Activated CD4-positive, alpha-beta T cell treated with anti-CD3 and anti-CD28 coated beads, Interleukin-2, amount 10 ng/mL, durations not matched to agents 24 days and 14 days (primary cell): ENCODE measurements around the gene ARMC9. TPM values are rescaled to one million over a fixed set of nuclear protein-coding genes. Genes with fewer than 3 reads are reported as not detected.
"Not testable (repeated sequence)": the region's sequence is repeated elsewhere in the genome, so short reads cannot be mapped to it uniquely, and the experiment has no call there.

Experiments used
- DNase-seq: peaks from one replicate; pipeline ENCODE4 v3.0.0; 2022
- H3K27ac Mint-ChIP-seq: one replicate; pipeline ENCODE4 v1.8.0; 2022; ENCODE audit warnings: mild to moderate bottlenecking, mixed read lengths
- H3K27me3 Mint-ChIP-seq: one replicate; pipeline ENCODE4 v1.8.0; 2022; ENCODE audit warnings: mixed read lengths
- H3K36me3 Mint-ChIP-seq: one replicate; pipeline ENCODE4 v1.8.0; 2022; ENCODE audit warnings: low read depth, mild to moderate bottlenecking, mixed read lengths
- H3K4me1 Mint-ChIP-seq: one replicate; pipeline ENCODE4 v1.8.0; 2021; ENCODE audit warnings: mixed read lengths
- H3K4me3 Mint-ChIP-seq: one replicate; pipeline ENCODE4 v1.8.0; 2022; ENCODE audit warnings: mild to moderate bottlenecking, moderate library complexity, mixed read lengths
- H3K9me3 Mint-ChIP-seq: one replicate; pipeline ENCODE4 v1.8.0; 2021; ENCODE audit warnings: mixed read lengths
- intact Hi-C: fragments of 100-400 bp; cut with micrococcal nuclease; formaldehyde crosslinking; loops from one replicate; pipeline ENCODE4 v1.15.1; 2023
- total RNA-seq: library from RNA; stranded (reverse); gene quantifications from 2 replicates; pipeline ENCODE4 v1.2.3, GENCODE V29; 2022

Gene ARMC9
- total RNA-seq, 1 donor from 2014 or later, result 5.9 TPM

DNA sequence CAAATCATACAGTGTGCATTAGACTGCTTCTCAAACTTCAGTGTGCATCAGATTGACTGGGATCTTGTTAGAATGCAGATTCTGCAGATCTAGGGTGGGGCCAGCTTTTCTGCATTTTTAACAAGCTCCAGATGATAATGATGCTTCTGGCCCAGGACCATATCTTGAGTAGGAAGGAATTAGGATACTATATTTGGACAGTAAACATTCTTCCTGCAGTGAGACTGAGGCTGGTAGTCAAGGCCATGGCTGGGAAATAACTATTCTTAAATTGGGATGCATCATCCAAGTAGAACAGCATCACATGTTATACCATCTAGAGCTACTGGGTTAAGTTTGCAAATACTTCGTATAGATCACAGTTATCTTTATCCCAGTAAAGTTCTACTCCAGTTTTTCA is 28.4 kb upstream of the ARMC9 start:
- no peak for DNase-seq
- Mint-ChIP-seq H3K27me3 (no peaks in the 10 kb centered on the region), H3K4me3 (no peak overlapping the region), H3K4me1 (peaks cover 22% of the 10 kb centered on the region), H3K36me3 (peaks cover 71% of the 10 kb centered on the region), H3K9me3 (no peaks in the 10 kb centered on the region), H3K27ac (no peak overlapping the region)
- intact Hi-C loops, result no loop called here

DNA sequence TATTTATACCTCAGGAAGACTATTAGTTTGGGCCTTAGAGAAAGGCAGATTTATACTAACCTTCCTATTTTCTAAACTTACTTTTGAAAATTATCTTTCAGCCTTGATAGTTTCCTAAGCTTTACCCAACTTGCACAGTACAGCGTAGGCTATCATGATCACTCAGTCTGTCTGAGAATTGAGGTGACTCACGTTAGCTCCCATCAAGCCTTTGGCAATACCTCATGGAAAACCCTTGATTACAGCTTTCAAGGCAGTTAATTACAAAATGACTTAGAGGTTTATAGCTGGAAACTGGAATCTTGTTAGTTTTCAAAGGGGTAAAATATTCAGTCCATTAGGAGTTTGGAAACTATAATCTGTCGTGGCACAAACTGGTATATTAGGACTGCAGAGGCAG is 26.4 kb upstream of the ARMC9 start:
- Mint-ChIP-seq H3K4me1 (peaks cover 23% of the 10 kb centered on the region), H3K9me3 (no peaks in the 10 kb centered on the region), H3K27ac (no peak overlapping the region), H3K27me3 (no peaks in the 10 kb centered on the region), H3K4me3 (no peak overlapping the region), H3K36me3 (peaks cover 66% of the 10 kb centered on the region)
- intact Hi-C loops, result no loop called here
- no peak for DNase-seq

GRCh38 chr2:231174211-231174651 is 24.2 kb upstream of the ARMC9 start:
- intact Hi-C loops, result no loop called here
- H3K4me3 Mint-ChIP-seq, result no peak overlapping the region

DNA sequence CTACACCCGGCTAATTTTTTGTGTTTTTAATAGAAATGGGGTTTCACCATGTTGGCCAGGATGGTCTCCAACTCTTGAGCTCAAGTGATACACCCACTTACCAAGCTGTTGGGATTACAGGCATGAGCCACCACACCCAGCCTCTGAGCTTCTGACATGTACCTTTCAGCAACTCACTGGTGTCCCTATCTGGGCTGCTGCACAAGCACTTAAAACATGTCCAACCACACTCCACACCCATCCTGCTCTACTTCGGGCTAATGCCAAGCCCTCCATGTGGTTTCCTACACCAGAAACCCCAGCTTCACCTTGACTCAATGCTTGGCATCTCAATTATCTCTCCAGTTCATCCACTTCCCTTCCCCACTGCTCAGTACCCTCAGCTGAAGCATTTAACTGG is 22.4 kb upstream of the ARMC9 start:
- H3K27me3 Mint-ChIP-seq, result no peaks in the 10 kb centered on the region
- H3K4me1 Mint-ChIP-seq, result peaks cover 15% of the 10 kb centered on the region
- DNase-seq, result no peak
- H3K4me3 Mint-ChIP-seq, result no peak overlapping the region
- peaks cover 40% of the 10 kb centered on the region for H3K36me3 Mint-ChIP-seq
- no peaks in the 10 kb centered on the region for H3K9me3 Mint-ChIP-seq
- no peak overlapping the region for H3K27ac Mint-ChIP-seq
- intact Hi-C loops, result no loop called here

More at GRCh38 chr2:231174211-231174651, 24.2 kb upstream of the ARMC9 start:
- Mint-ChIP-seq H3K27ac (no peak overlapping the region), H3K27me3 (no peaks in the 10 kb centered on the region), H3K9me3 (no peaks in the 10 kb centered on the region), H3K4me1 (peaks cover 8% of the 10 kb centered on the region), H3K36me3 (peaks cover 55% of the 10 kb centered on the region)
- no peak for DNase-seq

DNA sequence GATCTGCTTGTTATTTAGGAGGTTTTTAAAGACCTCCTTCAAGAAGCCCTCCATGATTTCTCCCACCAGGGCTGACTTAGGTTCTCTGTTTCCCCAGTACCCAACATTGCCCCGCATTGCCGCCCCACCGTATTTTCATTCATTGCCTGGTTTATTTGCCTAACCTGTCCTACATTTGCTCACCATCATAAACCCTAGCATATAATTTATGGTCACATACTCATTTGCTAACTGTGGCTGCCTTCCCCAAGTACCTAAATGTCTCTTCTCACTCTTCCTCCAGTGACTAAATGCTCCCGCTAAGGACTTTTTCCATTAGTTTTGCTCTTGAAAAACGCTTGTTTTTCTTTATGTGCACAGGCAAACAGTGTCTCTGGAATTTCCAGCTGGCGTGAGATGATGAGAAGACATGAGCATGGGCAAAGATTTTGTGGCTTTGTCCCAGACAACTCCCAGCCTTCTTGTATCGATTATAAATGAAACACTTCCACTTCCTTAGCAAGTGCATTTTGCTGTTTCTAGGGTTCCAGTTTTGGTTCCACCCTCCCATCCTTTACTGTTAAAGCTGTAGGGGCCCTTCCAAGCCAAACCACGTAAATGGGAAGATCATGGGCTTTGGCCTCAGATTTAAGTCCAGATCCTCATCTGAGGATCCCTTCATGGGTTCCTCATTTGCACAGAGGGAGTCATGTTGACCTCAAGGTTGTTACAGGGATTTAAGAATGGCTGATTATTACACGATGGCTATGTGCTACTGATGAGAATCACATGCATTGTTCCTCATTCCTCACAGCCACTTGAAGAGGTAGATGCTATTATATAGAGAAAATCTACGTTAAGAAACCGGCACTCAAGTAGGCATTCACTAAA is 21.0 kb upstream of the ARMC9 start:
- peak overlapping the region; percentile 72 for H3K27ac Mint-ChIP-seq

GRCh38 chr2:231178805-231179204 is 19.6 kb upstream of the ARMC9 start:
- H3K27me3 Mint-ChIP-seq, DNase-seq, H3K4me3 Mint-ChIP-seq, H3K27ac Mint-ChIP-seq, intact Hi-C loops, H3K9me3 Mint-ChIP-seq: not testable (repeated sequence)
- peaks cover 15% of the 10 kb centered on the region for H3K4me1 Mint-ChIP-seq
- peaks cover 28% of the 10 kb centered on the region for H3K36me3 Mint-ChIP-seq

More for the DNA sequence above, 21.0 kb upstream of the ARMC9 start:
- no peak overlapping the region for H3K4me3 Mint-ChIP-seq
- no peaks in the 10 kb centered on the region for H3K27me3 Mint-ChIP-seq
- peaks cover 15% of the 10 kb centered on the region for H3K4me1 Mint-ChIP-seq
- H3K36me3 Mint-ChIP-seq, result peaks cover 36% of the 10 kb centered on the region
- intact Hi-C loops, result no loop called here
- H3K9me3 Mint-ChIP-seq, result no peaks in the 10 kb centered on the region
- no peak for DNase-seq

DNA sequence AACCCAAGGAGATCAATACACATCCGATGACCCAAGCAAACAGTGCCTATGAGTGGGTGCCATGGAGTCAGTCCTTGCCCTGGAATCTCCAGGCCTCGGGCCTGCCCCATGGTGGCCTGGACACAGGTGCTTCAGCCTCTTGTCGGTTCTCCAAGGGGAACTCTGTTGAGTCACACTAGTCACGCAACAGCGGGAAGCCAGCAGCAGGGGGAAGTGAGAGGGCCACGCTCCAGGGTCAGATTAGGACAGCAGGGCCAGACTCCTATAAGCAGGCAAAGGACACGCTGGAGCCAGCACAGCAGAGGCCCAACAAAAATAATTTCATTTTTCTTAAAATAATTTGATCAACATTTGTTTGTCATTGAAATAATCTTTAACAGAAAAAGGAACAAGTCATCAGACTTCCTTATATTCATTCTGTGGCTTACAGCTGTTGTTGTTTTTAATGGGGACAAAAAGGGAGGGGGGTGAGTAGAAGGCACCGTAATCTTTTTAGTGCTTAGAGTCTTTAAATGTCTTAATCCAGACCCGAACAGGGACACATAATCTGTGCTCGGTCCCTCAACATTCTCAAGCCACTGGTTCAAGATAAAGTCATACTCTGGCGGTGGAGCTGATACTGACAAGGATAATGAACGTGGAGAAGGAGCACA is 16.4 kb upstream of the ARMC9 start:
- Mint-ChIP-seq H3K36me3 (peaks cover 7% of the 10 kb centered on the region), H3K9me3 (no peaks in the 10 kb centered on the region), H3K4me1 (peaks cover 13% of the 10 kb centered on the region), H3K27ac (no peak overlapping the region), H3K27me3 (no peaks in the 10 kb centered on the region), H3K4me3 (no peak overlapping the region)
- DNase-seq, result no peak
- intact Hi-C loops, result no loop called here

DNA sequence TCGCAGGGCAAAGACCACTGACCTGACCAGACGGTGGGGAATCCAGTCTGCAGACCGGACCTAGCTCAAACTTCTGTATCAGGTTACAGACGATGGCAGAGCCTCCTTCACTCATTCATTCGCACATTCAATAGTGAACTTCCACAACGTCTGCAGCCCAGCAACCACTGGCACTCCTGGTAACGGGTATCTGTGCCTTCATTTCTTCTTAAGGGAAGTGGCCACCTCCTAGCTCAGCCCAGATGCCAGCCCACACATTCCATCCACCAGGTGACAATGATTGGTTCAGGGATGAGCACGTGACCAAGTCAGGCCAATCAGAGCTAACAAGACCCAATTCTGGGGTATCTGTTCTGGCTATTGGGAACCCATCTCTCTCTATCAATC is 15.9 kb upstream of the ARMC9 start:
- DNase-seq, result no peak
- no peak overlapping the region for H3K27ac Mint-ChIP-seq
- H3K36me3 Mint-ChIP-seq, result peaks cover 2% of the 10 kb centered on the region
- peaks cover 11% of the 10 kb centered on the region for H3K4me1 Mint-ChIP-seq
- H3K4me3 Mint-ChIP-seq, result no peak overlapping the region
- intact Hi-C loops, result no loop called here
- H3K27me3 Mint-ChIP-seq, result peaks cover 3% of the 10 kb centered on the region
- H3K9me3 Mint-ChIP-seq, result no peaks in the 10 kb centered on the region

DNA sequence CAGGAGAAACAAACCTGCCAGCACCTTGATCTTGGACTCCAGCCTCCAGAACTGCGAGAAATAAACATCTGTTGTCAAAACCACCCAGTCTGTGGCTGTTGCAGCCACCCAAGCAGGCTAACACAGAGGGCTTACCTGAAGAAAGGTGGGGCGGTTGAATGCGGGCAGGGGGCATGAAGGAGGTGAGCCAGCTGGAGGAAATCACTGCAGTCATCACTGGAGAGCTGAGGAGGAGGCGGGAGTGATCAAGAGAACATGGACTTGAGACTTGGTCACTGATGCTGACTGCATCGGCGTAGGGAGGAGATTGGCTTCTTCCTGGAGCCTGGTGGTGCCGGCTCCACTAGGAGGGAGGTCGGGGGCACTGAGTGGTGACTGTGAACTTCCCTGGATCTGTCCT is 14.6 kb upstream of the ARMC9 start:
- H3K4me3 Mint-ChIP-seq, result no peak overlapping the region
- DNase-seq, result no peak
- H3K27ac Mint-ChIP-seq, result no peak overlapping the region
- intact Hi-C loops, result no loop called here
- peaks cover 11% of the 10 kb centered on the region for H3K27me3 Mint-ChIP-seq
- H3K36me3 Mint-ChIP-seq, result no peaks in the 10 kb centered on the region
- H3K9me3 Mint-ChIP-seq, result no peaks in the 10 kb centered on the region
- peaks cover 9% of the 10 kb centered on the region for H3K4me1 Mint-ChIP-seq

GRCh38 chr2:231184319-231184718 is 14.1 kb upstream of the ARMC9 start:
- H3K27ac Mint-ChIP-seq, result no peak overlapping the region
- intact Hi-C loops, result no loop called here
- H3K36me3 Mint-ChIP-seq, result no peaks in the 10 kb centered on the region
- no peaks in the 10 kb centered on the region for H3K9me3 Mint-ChIP-seq
- DNase-seq, result no peak
- peaks cover 12% of the 10 kb centered on the region for H3K27me3 Mint-ChIP-seq
- peaks cover 9% of the 10 kb centered on the region for H3K4me1 Mint-ChIP-seq
- no peak overlapping the region for H3K4me3 Mint-ChIP-seq

DNA sequence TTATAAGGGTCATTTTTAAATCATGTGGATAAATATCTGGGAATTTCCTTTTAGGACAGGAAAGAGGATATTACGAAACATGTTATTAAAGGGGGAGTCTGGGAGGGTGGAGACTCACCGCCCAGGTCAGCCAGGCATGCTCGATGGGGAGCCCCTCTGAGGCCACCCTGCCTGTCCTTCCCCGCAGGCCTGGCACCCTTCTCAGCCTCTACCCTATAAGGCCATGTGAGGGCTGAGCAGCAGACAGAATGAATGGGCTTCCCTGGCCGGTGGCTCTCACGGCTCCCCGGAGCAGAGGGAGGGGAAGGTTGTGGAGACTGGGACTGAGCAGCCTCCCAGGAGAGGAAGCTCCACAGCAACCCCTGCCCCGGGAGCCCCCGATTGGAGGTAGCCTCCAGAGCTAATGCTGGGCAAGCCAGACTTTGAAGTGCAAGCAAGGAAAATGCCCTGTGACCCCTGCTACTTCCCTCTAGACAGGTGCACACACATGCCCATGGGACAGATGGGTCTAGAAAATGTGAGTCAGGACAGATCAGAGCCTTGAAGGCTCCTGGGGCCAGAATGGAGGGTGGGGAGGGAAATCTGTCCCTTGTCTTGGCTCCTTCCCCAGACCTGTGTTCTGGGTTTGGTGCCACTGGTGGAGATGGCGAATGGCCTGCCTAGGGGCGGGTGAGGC is 13.2 kb upstream of the ARMC9 start:
- intact Hi-C loops, result no loop called here
- no peaks in the 10 kb centered on the region for H3K9me3 Mint-ChIP-seq

GRCh38 chr2:231185886-231186285 is 12.5 kb upstream of the ARMC9 start:
- no peak for DNase-seq
- Mint-ChIP-seq H3K4me1 (no peaks in the 10 kb centered on the region), H3K27me3 (peaks cover 19% of the 10 kb centered on the region), H3K4me3 (no peak overlapping the region), H3K27ac (no peak overlapping the region), H3K9me3 (no peaks in the 10 kb centered on the region), H3K36me3 (no peaks in the 10 kb centered on the region)
- intact Hi-C loops, result no loop called here

More for the DNA sequence above, 13.2 kb upstream of the ARMC9 start:
- H3K4me1 Mint-ChIP-seq, result peaks cover 2% of the 10 kb centered on the region
- H3K27me3 Mint-ChIP-seq, result peaks cover 16% of the 10 kb centered on the region
- no peak overlapping the region for H3K4me3 Mint-ChIP-seq
- no peaks in the 10 kb centered on the region for H3K36me3 Mint-ChIP-seq
- no peak for DNase-seq
- H3K27ac Mint-ChIP-seq, result no peak overlapping the region

DNA sequence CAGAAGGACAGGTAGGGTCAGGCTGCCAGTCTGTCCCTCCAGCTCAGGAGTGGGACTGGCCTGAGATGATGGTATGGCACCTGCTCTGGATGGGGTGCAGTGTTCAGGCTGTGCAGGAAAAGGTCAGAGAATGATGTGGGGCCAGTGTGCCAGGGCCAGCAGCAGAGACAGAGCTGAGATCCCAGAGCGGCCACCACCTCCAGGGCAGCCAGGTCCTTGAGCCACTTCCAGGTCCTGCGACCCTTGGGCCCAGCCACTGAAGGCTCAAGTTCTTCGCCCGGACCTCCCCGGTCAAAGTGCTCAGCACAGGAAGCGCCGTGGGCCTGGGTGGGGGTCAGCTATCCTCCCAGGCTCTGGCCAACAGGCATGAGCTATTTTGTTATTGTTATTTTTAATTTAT is 12.1 kb upstream of the ARMC9 start:
- Mint-ChIP-seq H3K27me3 (peaks cover 21% of the 10 kb centered on the region), H3K36me3 (no peaks in the 10 kb centered on the region), H3K4me3 (no peak overlapping the region), H3K27ac (no peak overlapping the region), H3K4me1 (no peaks in the 10 kb centered on the region), H3K9me3 (no peaks in the 10 kb centered on the region)
- intact Hi-C loops, result no loop called here
- no peak for DNase-seq
